HG02870 (cell line): ENCODE measurements around the gene RNU1-2.
A peak's percentile ranks its signal among the peaks of the same experiment; 100 is the strongest.
"Not testable (repeated sequence)": the region's sequence is repeated elsewhere in the genome, so short reads cannot be mapped to it uniquely, and the experiment has no call there.

Experiments used
- ATAC-seq: cut with Tn5 transposase; IDR thresholded peaks from one replicate; pipeline ENCODE4 v1.9.1; 2021; ENCODE audit warnings: mild to moderate bottlenecking, moderate library complexity; ENCODE audit not compliant: unreplicated experiment

Gene RNU1-2

DNA sequence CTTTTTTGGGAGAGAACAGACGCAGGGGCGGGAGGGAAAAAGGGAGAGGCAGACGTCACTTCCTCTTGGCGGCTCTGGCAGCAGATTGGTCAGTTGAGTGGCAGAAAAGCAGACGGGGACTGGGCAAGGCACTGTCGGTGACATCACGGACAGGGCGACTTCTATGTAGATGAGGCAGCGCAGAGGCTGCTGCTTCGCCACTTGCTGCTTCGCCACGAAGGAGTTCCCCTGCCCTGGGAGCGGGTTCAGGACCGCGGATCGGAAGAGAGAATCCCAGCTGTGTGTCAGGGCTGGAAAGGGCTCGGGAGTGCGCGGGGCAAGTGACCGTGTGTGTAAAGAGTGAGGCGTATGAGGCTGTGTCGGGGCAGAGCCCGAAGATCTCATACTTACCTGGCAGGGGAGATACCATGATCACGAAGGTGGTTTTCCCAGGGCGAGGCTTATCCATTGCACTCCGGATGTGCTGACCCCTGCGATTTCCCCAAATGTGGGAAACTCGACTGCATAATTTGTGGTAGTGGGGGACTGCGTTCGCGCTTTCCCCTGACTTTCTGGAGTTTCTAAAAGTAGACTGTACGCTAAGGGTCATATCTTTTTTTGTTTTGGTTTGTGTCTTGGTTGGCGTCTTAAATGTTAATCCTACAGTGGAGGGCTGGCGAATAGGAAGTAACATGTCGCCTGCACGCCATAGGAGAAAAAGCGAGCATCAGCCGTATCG, at the start of gene RNU1-2:
TSS of gene RNU1-2 (plus strand) at position 383 of the 718 bp plus-strand sequence.
- ATAC-seq, result peak; percentile 85

DNA sequence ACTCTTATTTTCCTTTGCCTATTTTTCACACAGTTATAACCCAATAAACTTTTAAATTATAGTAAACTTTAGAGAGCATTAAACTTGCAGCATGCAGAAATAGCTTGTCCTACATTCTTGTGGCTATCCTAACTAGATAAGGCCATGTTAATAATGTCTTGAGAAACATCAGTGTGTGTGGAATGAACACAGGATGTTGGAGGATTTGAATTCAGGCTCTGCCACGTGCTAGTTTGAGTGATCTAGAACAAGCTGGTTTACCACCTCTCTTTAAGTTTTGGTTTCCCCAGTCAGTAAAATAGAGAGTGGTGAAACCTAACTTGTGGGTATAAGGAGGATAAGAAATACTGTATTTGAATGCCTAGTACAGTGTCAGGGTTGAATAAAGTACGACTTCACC, 39.6 kb upstream of the RNU1-2 start:
- not testable (repeated sequence) for ATAC-seq

- ATAC-seq, result not testable (repeated sequence)
Observed at GRCh38 chr1:16859167-16860041, 36.4 kb upstream of the RNU1-2 start.

GRCh38 chr1:16860048-16860447, 35.7 kb upstream of the RNU1-2 start:
- not testable (repeated sequence) for ATAC-seq

DNA sequence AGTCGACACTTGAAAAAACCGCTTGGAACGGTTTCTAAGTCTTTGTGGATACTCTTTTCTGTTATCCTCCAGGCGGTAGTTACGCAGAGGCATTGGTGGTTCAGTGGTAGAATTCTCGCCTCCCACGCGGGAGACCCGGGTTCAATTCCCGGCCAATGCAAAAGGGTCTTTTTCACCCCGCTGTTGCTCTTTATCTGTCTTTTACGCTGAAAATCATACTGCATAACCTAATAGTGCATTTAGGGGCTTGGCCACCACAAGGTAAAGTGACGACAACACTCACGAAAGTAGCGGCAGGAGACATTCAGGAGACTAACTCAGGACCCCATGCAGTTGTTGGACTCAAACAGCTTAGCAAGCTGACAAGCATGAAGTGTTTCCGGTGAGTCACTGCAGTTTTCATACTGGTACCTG, 33.9 kb upstream of the RNU1-2 start:
- not testable (repeated sequence) for ATAC-seq

GRCh38 chr1:16862415-16862814, 33.4 kb upstream of the RNU1-2 start:
- not testable (repeated sequence) for ATAC-seq

DNA sequence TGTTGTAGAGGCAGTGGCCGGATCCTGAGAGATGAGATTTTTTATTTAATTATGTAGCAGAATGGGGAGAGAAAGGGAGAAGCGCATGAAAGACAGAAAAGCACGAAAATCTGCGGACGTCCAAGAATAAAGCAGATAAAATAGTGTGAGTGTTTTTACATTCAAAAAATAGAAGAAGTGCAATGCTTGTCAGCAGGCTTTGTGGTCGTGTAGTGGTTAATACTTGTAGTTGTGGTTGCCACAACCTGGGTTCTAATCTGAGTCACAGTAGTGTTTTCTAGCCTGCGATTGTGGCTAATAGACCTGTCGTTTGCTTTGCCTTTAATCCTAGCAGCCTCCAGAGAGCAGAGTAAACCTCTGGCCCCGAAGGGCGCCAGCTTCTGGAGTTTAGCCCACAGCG, 32.8 kb upstream of the RNU1-2 start:
- ATAC-seq, result peak; percentile 62

DNA sequence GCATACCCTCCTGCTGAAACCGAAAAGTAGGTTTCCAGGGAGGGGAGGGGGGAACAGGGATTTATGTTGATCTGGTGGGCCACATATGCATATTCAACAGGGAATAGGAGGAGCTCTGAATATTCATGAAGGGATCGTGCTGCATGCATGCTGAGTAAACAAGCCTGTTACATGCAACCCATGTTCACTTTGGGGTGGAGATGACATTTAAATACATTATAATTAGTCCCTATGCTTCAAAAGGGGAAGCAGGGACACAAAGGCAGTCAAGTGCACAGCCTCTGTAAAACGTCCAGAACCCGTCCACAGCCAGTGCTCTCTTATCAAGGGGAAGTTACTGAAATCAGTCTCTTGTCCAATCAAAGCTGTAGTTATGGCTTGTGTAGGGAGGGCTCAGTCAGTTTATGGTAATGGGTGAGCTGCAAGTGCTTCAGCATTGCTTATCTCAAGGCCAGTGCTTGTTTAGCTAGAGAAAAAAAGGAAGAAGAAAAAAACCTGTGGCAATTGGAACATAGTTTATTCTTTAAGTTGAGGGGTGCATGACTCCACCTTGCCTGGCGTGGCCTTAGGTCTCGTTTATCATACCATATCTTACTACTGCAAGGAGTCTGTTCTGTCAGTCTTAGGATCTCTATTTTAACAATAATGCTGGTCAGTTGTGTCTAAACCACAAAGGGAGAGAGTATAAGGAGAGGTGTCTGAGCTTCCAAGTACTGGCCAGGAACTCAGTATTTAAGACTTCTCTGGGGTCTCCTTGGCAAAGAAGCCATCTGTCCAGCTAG, 28.7 kb upstream of the RNU1-2 start:
- not testable (repeated sequence) for ATAC-seq

DNA sequence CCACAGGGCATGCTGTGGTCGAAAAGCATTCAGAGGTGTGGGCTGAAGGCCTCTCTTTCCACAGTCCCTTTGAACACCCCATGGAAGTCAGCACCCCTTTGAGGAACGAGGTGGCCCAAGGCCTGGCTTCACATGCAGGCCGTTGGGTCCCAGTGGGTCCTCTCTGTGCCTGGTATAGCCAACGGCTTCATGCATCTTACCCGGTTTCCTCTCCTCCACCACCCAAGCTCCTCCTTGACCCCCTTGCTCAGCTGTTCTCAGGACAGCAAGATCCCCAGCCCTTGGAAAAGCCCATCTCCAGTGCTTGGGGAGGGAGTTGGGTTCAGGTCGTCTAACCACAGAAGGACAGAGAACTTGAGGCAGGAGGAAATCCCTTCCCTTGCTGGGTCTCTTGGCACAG, 27.0 kb upstream of the RNU1-2 start:
- not testable (repeated sequence) for ATAC-seq

DNA sequence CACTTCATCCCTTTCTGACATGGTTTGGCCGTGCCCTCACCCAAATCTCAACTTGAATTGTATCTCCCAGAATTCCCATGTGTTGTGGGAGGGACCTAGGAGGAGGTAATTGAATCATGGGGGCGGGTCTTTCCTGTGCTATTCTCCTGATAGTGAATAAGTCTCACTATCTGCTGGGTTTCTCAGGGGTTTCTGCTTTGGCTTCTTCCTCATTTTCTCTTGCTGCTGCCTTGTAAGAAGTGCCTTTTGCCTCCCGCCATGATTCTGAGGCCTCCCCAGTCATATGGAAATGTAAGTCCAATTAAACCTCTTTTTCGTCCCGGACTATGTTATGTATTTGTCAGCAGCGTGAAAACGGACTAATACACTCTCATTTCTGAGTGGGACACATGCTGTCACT, 25.8 kb upstream of the RNU1-2 start:
- not testable (repeated sequence) for ATAC-seq

DNA sequence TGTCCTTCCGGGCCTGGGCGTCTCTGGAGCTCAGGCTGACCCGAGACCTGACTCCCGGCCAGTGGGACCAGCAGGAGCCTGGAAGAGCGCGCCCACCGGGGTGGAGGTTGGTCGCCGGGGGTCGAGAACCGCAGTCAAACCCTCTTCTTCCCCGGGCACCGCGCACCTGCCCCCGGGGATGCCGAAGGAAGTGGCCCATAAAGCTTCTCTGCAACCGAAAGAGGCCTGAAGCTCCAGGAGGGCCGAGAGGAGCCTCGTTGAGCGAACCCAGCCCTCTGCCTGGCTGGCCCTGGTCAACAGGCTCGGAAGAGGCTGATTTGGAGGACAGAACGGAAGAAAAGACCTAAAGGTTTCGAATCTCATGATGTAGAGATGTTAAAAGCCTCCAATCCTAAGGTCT, 24.6 kb upstream of the RNU1-2 start:
- not testable (repeated sequence) for ATAC-seq

DNA sequence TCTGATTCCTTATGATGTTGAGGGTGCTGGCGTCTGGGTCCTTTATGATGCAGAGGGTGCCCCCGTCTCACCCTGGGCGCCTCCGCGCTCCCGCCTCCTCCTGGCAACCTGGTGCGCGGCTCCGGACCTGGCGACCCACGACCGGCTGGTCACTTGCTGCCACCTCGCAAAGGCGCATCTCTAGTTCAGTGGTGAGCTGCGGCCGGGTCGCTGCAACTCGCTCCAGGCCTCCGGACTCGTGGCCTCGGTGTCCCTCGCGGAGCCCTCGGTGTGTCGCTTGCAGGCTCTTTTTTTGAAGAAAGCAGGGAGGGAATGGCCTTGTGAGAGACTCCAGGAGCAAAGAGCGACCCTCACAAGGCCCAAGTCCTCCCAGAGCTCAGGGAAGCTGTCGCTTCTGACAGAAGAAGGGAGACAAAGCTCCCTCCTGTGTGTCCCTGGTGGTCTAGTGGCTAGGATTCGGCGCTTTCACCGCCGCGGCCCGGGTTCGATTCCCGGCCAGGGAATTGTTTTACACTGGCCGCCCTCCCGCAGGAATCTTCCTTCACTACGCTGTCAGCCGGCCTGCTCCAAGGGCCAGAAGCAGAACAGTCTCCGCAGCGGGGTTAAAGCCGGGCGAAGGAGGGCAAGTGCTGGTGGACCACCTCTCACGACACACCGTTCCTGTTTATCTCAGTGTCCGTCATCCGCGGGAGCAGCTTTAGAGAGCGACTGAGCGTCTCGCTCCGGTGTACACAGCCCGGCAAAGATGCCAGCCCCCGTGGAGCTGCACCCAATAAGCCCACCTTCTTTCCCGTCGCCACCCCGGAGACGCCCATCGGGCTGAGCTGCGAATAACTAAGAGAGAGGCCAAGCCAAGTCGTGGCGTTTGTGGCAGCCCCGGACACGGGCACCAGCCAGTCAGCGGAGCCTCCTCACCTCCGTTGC, 23.4 kb upstream of the RNU1-2 start:
- ATAC-seq, result not testable (repeated sequence)

DNA sequence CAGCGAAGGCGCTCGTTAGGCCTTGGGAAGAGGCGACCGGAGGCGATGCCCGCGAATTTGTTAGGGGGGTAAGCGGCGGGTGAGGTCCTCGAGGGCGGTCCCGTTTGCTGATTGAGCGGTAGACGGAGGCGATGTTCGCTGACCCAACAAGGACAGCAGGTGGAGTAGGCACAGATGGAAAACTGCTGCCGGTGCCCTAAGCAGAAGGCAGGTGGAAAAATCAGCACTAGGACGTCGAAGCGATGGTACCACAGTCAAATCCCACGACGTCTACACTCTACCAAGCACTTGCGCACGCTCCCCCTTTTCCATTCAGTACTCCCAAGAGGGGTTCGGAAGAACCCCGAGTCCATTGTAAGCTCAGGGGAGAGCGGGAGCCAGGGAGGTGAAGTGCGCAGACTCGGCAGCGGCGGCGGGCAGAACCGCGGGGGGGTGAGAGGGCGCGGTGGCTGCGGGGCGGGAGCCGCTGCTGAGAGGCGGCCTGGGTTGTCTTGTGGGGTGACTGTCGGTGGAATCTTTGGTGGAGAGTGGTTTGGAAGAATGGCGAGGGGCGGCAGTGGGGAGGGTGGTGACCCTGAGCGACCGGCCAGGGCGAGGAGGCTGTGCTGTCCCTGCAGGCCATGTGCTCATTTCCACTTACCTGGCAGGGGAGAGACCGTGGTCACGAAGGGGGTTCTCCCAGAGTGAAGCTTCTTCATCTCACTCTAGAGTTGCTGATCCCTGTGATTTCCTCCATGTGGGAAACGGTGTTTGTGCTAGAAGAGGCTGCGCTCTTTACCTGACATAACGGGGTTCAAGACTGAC, 22.5 kb upstream of the RNU1-2 start:
- not testable (repeated sequence) for ATAC-seq

DNA sequence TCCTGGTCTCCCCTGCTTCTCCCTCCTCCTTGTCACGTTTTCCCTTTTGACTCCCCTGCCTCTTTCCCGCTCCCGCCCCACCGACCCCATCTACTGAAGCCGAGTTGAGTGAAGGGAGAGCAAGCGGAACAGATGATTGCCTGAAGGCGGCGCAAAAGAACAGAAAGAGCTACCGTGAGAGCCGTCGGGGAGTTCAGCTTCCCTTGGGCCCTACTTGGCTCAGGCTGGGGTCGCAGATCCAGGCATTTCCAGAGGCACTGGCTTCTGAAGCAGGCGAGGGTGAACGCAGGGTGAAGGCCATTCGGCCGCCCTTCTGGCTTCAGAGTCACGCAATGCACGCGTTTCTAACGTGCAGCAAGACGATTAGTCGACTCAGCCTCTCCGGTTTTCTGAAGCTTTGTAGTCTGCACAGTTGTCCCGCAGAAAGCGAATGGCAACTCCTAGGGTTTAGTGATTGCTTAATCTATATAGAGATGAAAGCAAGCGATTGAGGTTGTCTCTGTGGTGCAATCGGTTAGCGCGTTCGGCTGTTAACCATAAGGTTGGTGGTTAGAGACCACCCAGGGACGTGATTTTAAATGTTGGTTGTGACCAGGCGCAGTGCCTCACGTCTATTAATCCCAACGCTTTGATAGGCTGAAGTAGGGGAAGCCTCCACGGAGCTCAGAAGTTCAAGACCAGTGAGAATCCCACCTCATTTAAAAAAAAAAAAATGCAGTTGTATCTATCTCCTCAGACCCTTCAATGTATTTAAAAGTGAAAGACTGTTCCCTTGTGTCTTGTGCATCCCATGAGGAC, 20.6 kb upstream of the RNU1-2 start:
- ATAC-seq, result not testable (repeated sequence)

DNA sequence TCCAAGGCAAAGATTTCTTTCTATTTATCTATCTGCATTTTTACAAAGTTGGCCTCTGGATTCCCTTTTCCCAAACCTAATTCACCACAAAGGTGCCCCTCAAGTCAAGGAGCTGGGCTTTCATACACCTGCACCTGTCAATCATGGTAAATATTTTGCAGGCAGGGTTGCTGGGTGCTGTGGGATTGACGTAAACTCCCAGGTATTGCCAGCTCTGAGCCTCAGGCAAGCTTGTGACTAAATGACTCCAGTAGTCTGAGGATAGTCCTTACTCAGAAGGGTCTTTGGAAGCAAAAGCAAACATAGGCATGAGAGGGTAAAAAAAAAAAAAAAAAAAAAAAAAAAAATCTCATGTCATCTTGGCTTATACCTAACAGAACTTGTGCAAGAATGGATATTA, 14.0 kb upstream of the RNU1-2 start:
- ATAC-seq, result not testable (repeated sequence)

- ATAC-seq, result no peak
Observed at GRCh38 chr1:16882986-16883385, 12.8 kb upstream of the RNU1-2 start.

- not testable (repeated sequence) for ATAC-seq
Observed at GRCh38 chr1:16884487-16884886, 11.3 kb upstream of the RNU1-2 start.

DNA sequence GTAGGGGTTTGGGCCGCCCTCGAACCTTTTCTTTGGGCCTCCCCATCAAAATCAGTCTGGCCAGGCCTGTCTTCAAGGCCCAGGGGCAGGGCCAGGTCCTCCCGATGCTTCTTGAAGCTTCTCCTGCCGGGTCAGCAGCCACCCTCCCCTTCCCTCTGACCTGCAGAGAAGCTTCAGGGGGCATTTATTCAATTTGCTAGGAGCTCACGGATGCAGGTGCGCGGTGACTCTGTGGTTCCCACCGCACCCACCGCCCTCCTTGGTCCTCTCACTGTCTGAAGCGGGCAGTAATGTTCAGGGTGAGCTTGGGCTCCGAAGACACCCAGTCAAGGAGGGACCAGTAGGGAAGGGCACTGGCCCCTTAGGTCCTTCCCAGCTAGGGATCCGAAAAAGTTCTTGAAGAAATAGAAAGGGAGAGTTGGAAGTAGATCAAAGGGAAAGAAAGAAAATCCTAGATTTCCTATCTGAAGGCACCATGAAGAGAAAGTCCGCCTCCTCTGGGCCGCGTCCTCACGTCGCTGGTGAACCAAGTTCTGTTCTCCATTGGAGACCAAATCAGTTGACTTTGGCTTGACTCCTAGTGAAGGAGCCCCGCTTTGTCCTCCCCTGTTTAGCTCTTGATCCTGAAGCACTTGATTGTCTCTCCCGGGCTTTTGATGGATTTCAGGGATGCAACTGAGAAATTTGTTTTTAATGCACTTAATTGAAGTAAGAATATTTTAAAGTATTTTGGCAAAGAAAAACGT, 8.7 kb upstream of the RNU1-2 start:
- ATAC-seq, result no peak
